ENCODE results near the gene MEGF11. TPM values are rescaled to one million over a fixed set of nuclear protein-coding genes. Genes with fewer than 3 reads are reported as not detected.

Gene MEGF11
- total RNA-seq, 1 experiment from 2014 or later: not detected

- Histone ChIP-seq H3F3A (ENCODE audit: insufficient read depth, low read depth) (no peaks in the 10 kb centered on the region), H2AFZ (no peak overlapping the region), H3K9me3 (ENCODE audit: insufficient read depth, low read depth) (no peaks in the 10 kb centered on the region), H3K27ac (no peak overlapping the region), H3K9me2 (ENCODE audit: insufficient read depth) (no peaks in the 10 kb centered on the region), H3K4me1 (replicated peaks; ENCODE audit: insufficient read depth) (peaks cover 5% of the 10 kb centered on the region; the same call in 1 of the 2 replicates), H4K20me1 (ENCODE audit: insufficient read depth) (no peaks in the 10 kb centered on the region), H3K4me3 (no peak overlapping the region), H3K4me2 (no peak overlapping the region), H3K27me3 (ENCODE audit: insufficient read depth, low read depth) (no peaks in the 10 kb centered on the region), H3K79me2 (ENCODE audit: low read depth) (no peaks in the 10 kb centered on the region), H3K36me3 (ENCODE audit: low read depth) (no peaks in the 10 kb centered on the region)
- ChIA-PET CTCF (no interaction called here), POLR2A (ENCODE audit: unreplicated experiment) (no interaction called here)
- DNase-seq: no peak
- TF ChIP-seq CTCF (conservative IDR thresholded peaks at IDR 0.05) (no peak), EZH2 (IDR thresholded peaks at IDR 0.05; ENCODE audit: low read depth) (no peak)
- intact Hi-C loops (cut with micrococcal nuclease; ENCODE audit: unreplicated experiment): no loop called here
- BruUV-seq (replicated peaks): no TSS peak
Measured at GRCh38 chr15:66014022-66014421, 239.5 kb downstream of the MEGF11 start.

- BruUV-seq (replicated peaks): no TSS peak
- DNase-seq: peak; percentile 12 to 44
- Histone ChIP-seq H2AFZ (no peak overlapping the region), H3K4me2 (no peak overlapping the region), H4K20me1 (ENCODE audit: insufficient read depth) (no peaks in the 10 kb centered on the region), H3K4me1 (replicated peaks; ENCODE audit: insufficient read depth) (peaks cover 13% of the 10 kb centered on the region; the same call in 1 of the 2 replicates), H3K27ac (no peak overlapping the region), H3K79me2 (ENCODE audit: low read depth) (no peaks in the 10 kb centered on the region), H3K36me3 (ENCODE audit: low read depth) (no peaks in the 10 kb centered on the region), H3K27me3 (ENCODE audit: insufficient read depth, low read depth) (no peaks in the 10 kb centered on the region), H3F3A (ENCODE audit: insufficient read depth, low read depth) (no peaks in the 10 kb centered on the region), H3K4me3 (no peak overlapping the region), H3K9me2 (ENCODE audit: insufficient read depth) (no peaks in the 10 kb centered on the region), H3K9me3 (ENCODE audit: insufficient read depth, low read depth) (no peaks in the 10 kb centered on the region)
- ChIA-PET POLR2A (ENCODE audit: unreplicated experiment) (no interaction called here), CTCF (interaction anchor here (0.7 kb wide), 1 partner anchor 27 kb away, joined by 3 read pairs; no protein-coding TSS in a partner anchor)
- intact Hi-C loops (cut with micrococcal nuclease; ENCODE audit: unreplicated experiment): no loop called here
- TF ChIP-seq EZH2 (IDR thresholded peaks at IDR 0.05; ENCODE audit: low read depth) (no peak), CTCF (conservative IDR thresholded peaks at IDR 0.05) (no peak)
Measured at GRCh38 chr15:66008940-66009562, 244.5 kb downstream of the MEGF11 start.

GRCh38 chr15:66007663-66008262, 245.8 kb downstream of the MEGF11 start:
- no peaks in the 10 kb centered on the region for H3K27me3 ChIP-seq (ENCODE audit: insufficient read depth, low read depth)
- no peaks in the 10 kb centered on the region for H3F3A ChIP-seq (ENCODE audit: insufficient read depth, low read depth)
- DNase-seq: no peak
- H2AFZ ChIP-seq: no peak overlapping the region
- H3K9me2 ChIP-seq (ENCODE audit: insufficient read depth): no peaks in the 10 kb centered on the region
- no peak overlapping the region for H3K4me3 ChIP-seq
- H3K9me3 ChIP-seq (ENCODE audit: insufficient read depth, low read depth): no peaks in the 10 kb centered on the region
- peaks cover 13% of the 10 kb centered on the region; the same call in 1 of the 2 replicates for H3K4me1 ChIP-seq (replicated peaks; ENCODE audit: insufficient read depth)
- H3K4me2 ChIP-seq: no peak overlapping the region
- H4K20me1 ChIP-seq (ENCODE audit: insufficient read depth): no peaks in the 10 kb centered on the region
- TF ChIP-seq EZH2 (IDR thresholded peaks at IDR 0.05; ENCODE audit: low read depth) (no peak), CTCF (conservative IDR thresholded peaks at IDR 0.05) (no peak)
- ChIA-PET POLR2A (ENCODE audit: unreplicated experiment) (no interaction called here), CTCF (no interaction called here)
- no peaks in the 10 kb centered on the region for H3K36me3 ChIP-seq (ENCODE audit: low read depth)
- intact Hi-C loops (cut with micrococcal nuclease; ENCODE audit: unreplicated experiment): no loop called here
- no TSS peak for BruUV-seq (replicated peaks)
- no peak overlapping the region for H3K27ac ChIP-seq
- no peaks in the 10 kb centered on the region for H3K79me2 ChIP-seq (ENCODE audit: low read depth)
